NCI-H2171 (cell line): Measurements from ENCODE around the gene ANKRD34A.

Experiments used
- DNase-seq: peaks from one replicate; lab custom pipeline; 2025; lab: John Stamatoyannopoulos, UW

Gene ANKRD34A

DNA sequence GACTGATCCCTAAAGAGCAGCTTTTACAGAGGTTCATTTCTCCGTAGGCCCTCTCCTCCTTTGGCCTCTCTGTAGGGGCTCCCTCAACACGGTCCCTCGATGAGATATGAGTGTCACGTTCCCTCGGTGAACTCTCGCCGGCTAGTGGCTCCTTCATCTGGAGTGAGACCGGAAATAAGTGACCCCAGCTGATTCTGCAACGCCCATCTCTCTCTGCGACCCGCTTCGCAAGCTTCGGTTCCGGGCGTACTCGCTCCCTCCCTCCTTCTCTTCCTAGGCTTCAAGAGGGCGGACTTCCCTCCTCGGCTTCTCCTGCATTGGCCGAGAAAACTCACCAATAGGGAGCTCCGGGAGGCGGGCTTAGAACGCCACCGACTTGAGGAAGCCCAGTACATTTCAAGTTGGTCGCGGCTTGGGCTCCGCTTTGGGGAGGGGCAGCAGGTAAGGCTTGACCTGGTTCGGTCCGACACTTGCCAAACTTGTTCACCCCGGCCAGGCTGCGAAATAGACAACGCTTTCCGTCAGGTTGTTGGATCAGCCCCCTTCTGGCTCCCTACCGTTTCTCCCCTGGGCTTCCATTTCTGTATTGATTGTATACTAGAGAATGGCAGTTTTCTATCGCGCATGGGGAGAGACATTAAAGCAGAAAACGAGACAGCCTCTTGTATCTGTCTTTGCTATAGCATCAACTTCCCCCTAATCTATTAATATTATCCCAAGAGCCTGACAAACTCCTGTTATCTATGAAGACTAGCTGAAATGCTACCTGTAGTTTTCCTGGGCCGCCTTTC is at the start of gene ANKRD34A, which contains the start of gene POLR3GL:
TSS of gene ANKRD34A (minus strand) at position 248 of the 791 bp plus-strand sequence. CDS start 2,816 bp downstream, outside the sequence.
TSS of gene POLR3GL (plus strand) at position 363 of the 791 bp plus-strand sequence. CDS start 10,176 bp downstream, outside the sequence.
- DNase-seq: peak; percentile 87

DNA sequence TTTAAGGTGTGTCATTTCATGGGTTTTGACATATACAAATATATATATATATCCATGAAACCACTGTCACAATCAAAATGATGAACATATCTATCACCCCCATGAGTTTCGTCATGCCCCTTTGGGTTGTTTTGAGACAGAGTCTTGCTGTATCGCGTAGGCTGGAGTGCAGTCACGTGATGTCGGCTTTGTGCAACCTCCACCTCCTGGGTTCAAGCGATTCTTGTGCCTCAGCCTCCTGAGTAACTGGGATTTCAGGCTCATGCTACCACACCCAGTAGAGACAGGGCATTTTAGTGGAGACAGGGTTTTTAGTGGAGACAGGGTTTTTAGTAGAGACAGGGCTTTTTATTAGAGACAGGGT is 49.2 kb upstream of the ANKRD34A start:
- DNase-seq: no peak

DNA sequence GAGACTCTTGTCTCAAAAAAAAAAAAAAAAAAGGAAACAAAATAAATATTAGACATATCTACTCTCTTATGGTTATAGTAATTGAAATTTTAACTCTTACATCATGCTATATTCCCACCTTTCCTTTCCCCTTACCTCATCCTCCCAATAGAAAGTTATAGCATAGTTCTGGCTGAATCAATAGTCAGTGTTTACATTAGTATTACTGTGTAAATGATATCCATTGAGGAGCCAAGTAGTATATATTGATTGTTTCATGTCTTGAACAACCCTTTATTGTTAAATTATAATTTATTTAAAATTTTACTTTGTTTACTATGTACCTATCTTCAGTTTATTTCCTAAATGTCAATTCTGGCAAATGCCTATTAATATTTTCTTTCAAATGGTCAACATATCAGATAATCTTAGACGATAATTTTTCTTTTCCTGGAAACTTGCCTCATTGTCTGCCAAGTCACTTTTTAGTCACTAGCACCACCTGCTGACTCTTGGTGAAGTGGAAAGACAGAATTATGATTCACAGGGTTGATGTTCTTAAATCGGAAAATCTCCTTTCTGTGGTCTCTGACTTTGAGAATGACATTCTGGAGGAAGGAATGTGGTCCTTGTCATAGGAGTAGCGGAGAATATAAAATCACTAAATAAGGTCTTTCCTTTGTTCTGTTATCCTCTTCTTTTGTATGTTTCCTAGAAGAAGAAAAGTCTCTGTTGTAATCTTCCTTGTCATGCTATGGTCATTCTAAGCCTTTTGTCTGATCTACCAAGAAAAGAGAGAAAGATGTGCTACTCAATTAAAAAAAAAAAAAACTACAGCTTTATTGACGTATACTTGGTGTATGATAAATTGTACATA is 48.6 kb upstream of the ANKRD34A start:
- DNase-seq: peak; percentile 27

DNA sequence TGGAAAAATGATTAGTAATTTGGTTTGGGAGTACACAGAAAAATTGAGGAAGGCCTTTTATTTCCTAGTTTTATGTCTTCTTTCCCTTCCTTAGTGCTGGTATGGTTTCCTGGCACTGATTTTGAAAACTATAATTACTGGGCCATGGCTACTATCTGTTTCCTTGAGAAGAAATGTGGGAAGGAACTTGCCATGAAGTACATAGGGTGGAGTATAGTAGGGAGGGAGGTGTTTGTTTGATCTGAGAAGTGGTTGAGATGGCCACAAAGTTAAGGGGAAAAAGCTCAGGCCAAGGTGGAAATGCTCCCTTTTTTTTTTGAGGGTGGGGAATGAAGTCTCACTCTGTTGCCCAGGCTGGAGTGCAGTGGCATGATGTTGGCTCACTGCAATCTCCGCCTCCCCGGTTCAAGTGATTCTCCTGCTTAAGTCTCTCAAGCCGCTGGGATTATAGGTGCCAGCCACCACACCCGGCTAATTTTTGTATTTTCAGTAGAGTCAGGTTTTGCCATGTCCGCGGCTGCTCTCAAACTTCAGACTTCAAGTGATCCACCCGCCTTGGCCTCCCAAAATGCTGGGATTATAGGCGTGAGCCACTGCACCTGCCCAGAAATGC is 45.9 kb upstream of the ANKRD34A start:
- DNase-seq: no peak

DNA sequence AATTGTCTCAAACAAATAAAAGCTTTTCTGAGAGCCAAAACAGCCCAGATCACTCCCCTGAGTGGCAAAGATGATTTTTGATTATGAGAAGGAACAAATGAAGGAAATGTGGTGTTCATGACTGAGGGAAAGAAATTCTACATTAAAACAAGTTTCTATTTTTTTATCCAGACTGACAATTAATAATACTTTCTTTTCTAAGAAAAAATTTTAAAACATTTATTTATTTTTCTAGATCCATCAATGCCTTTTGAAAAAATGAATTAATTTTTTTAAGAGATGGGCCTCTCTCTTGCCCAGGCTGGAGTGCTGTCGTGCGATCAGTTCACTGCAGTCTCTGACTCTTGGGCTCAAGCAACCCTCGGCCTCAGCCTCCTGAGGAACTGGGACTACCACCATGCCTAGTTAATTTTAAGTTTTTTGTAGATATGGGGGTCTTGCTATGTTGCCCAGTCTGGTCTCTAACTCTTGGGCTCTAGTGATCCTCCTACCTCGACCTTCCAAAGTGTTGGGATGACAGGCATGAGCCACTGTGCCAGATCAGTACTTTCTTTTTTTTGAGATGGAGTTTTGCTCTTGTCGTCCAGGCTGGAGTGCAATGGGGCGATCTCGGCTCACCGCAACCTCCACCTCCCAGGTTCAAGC is 43.2 kb upstream of the ANKRD34A start:
- no peak for DNase-seq

DNA sequence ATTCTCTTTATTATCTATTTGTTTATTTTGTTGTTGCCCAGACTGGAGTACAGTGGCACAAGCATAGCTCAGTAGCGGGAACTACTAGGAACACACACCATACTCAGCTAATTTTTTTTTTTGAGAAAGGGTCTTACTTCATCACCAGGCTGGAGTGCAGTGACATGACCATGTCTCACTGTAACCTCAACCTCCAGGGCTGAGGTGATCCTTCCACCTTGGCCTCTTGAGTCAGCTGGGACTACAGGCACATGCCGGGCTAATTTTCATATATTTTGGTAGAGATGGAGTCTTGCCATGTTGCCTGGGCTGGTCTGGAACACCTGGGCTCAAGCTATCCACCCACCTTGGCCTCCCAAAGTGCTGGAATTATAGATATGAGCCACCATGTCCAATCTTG is 37.3 kb upstream of the ANKRD34A start:
- no peak for DNase-seq

DNA sequence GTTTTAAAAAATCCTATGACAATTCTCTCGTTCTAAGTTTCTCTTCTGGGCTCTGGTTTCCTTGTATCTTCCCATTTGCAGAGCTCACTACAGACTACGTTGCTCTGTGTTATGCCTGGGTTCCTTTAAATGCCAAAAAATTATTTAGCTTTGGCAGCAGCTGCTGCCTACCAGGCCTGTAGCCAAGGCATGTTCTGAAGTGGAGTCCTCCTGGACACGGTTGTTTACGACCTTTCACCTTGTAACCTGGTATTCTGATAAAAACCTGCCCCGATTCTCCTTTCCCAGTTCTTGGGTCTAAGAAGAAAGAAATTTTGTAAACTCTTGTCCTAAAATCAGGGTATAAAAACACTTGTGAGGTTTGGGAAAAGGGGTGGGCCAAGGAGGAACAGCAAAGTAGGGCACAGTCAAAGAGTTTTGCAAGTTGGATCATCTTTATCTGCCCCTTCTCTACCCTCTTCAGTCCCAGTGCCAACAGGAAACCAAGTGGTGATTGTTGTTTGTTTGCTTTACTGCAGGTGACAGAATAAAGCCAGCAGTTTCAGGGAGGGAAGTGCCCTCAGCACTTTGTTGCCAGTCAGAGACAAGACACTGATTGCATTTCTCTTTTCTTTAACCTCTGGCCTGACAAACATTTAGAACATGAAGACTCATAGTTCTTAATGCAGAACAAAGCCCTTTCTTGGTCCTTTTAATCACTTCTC is 35.1 kb upstream of the ANKRD34A start:
- DNase-seq: no peak

DNA sequence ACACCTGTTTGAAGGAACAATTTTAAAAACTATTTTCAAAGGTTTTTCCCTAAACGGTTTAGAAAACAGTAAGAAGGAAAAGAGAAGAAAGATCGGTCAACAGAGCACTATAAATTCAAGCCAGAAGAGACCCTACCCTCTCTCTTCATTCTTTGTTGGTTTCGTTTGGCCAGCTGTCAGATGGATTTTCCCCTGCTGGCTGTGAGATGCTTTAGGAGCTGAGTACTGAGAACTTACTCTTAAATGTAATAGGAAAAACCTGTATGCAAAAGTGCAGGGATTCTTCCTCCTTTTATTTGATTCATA is 33.3 kb upstream of the ANKRD34A start:
- DNase-seq: peak; percentile 4

DNA sequence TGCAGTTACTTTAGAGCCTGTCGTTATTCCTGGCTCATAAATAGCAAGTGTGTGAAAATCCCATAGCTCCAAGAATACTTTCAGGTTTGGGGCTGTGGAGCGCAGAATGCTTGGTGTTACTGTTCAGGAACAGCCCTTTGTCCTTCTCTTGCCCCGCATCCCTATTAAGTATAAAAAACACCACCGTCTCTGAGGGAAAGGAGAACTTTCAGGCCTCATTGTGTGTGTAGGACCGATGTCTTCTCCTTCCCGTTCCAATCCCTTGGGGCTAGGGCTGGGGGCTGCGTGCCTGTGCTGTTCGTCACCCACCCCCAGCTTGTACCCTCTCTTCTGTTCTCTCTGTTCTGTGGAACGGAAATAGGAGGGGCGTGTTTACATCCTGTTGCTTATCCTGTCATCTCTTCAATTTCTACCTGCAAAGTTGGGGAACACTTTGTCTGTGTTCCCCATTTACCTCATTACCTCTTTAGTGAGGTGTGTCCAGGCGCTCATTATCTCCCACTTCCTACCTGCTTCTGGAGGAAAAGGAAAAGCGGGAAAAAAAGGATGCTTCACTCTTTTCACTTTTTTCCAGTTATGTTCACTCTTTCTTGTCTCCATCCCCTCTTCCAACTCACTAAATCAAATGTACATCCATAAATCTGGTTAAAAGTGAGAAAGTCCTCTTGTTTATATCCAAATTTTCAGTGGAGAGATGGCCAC is 32.8 kb upstream of the ANKRD34A start:
- peak; percentile 3 for DNase-seq

DNA sequence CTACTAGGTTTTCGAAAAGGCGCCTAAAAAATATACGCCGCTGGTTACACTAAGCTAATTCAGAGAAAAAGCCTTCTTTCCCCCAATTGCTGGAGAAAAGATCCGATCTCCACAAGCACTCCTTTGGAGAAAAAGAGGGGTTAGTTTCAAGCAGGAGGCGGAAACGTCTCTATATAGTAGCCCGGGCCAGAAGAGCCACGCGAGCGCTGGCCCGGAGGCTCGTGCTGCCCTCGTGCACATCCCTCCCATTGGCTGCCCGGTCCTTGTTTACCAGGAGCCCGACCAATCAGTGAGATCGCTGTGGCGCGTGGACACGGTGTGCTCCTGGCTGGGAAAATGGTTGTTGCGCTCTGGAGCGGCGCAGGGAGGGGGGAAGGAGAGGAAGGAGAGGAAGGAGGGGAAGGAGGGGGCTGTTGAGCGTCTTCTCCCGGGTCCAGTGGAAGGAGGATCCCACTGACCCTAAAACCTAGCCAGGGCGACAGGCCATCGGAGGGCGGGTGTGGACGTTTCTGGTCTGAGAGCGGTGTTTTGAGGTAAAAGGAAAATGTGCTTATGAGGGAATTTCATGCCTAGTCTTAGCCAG is 32.1 kb upstream of the ANKRD34A start, which contains the start of gene TXNIP:
TSS of gene TXNIP (minus strand) at position 147 of the 583 bp plus-strand sequence. CDS start 313 bp downstream, outside the sequence.
- peak; percentile 98 for DNase-seq

DNA sequence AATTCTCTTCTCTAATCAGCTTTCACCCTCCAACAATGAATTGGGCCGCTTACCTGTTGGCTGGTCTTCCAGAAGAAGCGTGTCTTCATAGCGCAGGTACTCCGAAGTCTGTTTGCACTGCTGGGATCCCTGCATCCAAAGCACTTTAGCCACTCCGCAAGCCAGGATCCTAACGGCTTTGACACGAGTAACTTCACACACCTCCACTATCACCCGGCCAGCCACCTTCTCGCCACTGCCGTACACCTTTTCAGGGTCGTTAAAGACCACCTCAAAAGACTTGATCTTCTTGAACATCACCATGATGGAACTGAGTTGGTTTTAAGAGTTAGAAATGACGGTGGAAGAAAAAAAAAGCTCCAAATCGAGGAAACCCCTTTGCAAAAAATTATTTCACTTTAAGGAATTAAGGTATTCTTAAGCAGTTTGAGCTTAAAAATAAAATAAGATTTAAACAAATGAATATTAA is 31.6 kb upstream of the ANKRD34A start:
- DNase-seq: no peak

DNA sequence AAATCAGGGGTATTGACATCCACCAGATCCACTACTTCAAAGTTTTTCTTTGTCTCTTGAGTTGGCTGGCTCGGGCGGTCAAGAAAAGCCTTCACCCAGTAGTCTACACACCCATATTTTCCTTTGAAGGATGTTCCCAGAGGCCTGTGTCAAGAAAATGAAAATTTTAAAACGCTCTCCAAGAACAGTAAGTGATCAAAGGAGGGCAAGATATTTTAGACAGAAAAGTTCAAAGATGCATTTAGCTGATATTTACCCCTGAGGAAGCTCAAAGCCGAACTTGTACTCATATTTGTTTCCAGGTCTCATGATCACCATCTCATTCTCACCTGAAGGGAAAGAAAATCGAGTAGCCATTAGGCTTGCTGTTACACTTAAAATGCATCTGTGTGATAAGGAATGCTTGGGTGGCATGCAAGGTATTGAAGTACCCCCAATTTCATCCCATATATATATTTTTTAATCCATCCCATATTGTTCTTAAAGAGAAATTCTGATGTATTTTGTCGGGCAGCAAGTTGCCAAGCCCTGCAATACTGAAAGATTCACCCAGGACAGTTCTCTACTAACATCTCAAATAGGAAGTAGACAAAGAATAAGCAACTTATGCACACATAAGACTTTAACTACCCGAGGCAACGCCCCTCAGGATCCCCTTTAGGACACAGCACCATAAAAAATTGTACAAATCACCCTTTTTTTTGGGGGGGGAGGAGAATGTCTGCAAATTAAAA is 30.9 kb upstream of the ANKRD34A start:
- no peak for DNase-seq

DNA sequence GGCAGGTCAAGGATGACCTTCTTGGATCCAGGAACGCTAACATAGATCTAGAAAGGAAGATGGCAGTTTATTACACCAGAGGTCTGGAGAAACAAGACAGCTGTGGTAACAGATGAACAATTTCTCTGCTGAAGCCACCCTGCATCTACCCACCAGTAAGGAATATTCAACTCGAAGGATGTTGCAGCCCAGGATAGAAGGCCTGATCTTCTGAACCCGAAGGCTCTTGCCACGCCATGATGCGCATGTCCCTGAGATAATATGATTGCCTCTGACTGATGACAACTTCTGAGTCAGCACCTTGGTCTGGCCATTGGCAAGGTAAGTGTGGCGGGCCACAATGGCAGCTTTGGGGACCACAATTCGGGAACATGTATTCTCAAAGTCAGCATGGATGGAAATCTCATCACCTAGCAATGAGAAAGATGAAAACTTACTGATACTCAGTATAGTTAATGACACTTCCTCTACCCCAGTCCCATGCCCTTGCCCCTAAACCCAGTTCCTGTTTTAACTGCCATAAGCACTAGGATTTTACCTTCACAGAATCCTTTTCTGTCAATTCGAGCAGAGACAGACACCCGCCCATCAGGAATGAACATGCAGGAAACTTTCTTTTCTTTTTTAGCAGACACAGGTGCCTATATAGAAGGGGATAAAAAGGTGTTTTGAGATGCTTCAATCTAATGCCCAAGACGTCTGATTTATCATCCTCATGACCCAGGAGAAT is 30.2 kb upstream of the ANKRD34A start:
- DNase-seq: no peak

DNA sequence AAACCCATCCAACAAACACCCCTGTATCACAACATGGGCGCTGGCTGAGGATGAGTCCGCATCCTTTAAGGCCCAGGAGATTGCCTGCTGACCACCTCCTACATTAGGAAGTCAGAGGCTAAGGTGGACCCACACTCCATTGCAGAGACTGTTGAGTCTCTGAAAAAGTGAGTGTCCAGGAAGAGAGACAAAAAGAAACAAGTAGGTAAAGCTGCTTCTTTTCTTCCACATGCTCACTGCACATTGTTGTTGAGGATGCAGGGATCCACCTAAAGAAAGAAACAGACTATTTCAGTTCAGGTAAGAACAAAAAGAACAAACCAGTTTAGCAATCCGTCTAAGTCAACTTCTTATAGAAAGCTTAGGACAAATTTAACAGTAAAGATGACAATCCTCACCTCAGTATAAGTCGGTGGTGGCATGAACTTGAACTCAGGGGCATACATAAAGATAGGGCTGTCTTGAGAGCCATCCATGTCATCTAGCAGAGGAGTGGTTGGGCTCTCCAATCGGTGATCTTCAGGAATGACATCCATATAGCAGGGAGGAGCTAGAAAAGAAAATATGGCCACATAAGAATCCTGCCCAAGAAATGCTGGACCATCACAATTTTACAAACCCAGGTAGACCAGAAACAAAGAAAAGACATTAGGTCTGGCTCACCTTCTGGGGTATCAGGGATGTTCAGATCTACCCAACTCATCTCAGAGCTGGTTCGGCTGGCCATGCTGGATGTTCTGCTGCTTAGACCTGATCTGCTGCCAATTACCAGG is 29.4 kb upstream of the ANKRD34A start:
- DNase-seq: no peak

DNA sequence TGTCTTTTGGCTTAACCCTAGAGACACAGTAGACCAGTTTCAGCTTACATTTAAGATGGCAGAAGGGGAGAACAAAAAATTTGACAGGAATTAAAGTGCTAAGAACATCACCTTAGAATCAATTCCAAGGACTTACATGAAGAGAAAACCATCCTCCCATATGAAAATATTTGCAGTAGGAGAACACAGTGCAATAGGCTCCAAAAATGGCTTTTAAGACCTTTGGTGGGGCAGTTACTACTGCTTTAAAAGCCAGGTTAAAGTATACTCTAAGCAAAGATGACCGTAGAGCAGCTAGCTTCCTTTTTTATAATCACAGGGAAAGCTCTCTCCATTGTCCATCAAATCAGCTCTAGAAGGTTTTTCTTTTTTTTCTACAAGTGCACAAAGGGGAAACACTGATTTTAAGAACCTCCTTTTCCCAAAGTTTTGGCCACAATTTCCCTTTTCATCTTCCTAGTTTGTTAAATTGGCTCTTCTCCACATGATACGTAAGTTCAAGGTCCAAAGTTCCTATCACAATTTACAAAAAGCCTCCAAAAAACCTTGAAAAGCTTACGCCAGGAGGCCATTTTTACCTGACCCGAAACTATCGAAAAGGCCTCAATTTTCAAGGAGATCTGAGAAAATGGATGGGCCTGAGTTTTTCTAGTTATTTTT is 28.7 kb upstream of the ANKRD34A start:
- no peak for DNase-seq

DNA sequence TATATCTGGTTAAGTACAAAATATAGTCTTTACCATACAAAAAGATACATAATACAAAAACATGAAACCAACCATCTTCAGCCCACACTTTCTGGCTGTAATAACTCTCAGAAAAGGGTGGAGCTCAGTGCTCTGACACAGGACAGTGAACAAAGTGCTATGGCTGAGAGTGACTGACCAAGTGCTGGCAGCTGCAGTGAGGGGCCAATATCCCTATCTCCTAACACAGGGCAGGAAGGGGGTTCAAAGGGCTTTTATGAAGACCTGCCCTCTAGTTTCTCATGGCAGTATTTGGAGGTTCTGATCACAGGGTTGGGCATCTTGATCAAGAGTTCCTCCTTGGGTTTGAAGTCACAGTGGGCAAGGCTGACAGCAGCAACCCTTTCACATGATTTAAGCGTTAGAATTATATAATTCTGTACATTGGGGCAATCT is 28.1 kb upstream of the ANKRD34A start:
- DNase-seq: no peak

DNA sequence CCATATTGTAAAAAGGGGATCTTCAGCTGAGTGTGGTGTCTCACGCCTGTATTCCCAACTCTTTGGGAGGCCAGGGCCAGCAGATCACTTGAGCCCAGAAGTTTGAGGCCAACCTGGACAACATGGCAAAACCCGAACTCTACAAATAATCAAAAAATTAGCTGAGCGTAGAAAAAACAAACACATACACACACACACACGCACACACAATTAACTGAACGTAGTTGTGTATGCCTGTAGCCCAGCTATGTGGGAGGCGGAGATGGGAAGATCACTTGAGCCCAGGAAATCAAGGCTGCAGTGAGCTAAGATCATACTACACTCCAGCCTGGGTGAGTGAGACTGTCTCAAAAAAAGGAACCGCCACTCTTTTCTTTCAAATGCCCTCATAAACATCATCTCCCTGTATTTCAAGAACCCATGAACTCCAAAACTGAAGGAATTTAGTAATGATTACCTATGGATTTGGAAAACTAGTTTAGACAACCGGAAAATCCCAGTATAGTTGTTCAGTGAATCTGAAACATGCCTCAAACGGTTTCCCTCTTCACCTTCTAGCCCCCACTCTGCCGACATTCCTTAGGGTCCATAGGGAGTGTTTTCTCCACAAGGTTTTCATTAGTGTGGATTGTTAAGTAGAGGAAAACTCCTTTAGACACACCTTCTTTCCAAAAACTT is 27.5 kb upstream of the ANKRD34A start:
- no peak for DNase-seq
